ENCODE results near the gene NBPF8.
"Not testable (repeated sequence)": the region's sequence is repeated elsewhere in the genome, so short reads cannot be mapped to it uniquely, and the experiment has no call there.

- not testable (repeated sequence) for TF ChIP-seq CTCF (IDR thresholded peaks at IDR 0.05; ENCODE audit: borderline replicate concordance, extremely low read depth, low read length, poor library complexity, severe bottlenecking); EZH2 (IDR thresholded peaks at IDR 0.05; ENCODE audit: borderline replicate concordance, low read depth, low read length, severe bottlenecking)
These were observed 692 bp downstream of the NBPF8 start for GRCh38 chr1:120415492-120415961.

Measured in DND-41 (cell line).